Heart right ventricle (tissue), 16 donors: ENCODE measurements around the gene REPIN1. TPM values are rescaled to one million over a fixed set of nuclear protein-coding genes. Genes with fewer than 3 reads are reported as not detected.

Source experiments
- ATAC-seq, 8 donors: fragments of 200-7000 bp; cut with Tn5 transposase; one replicate each; pipeline ENCODE4 v1.9.1; 2020; ENCODE audit warnings: mild to moderate bottlenecking in 8 of 8, moderate library complexity in 8 of 8, moderate number of reproducible peaks in 1 of 8
- DNase-seq, 2 donors: peaks; one replicate each; pipeline ENCODE4 v3.0.0-alpha.2; 2020
- H3K27ac ChIP-seq, 10 donors: fragments of 200-600 bp; sonication (generic) in 2 of 10; one replicate each; pipeline versions ENCODE4 v1.5.0 to v1.8.0; 2020 to 2022; ENCODE audit warnings: mild to moderate bottlenecking in 3 of 10
- H3K27me3 ChIP-seq, 7 donors: fragments of 200-600 bp; one replicate each; pipeline ENCODE4 v1.8.0; 2021 to 2022; ENCODE audit warnings: mild to moderate bottlenecking in 2 of 7
- H3K36me3 ChIP-seq, 9 donors: fragments of 200-600 bp; sonication (generic) in 1 of 9; one replicate each; pipeline versions ENCODE4 v1.5.0 to v1.8.0; 2020 to 2022; ENCODE audit warnings: mild to moderate bottlenecking in 2 of 9
- H3K4me1 ChIP-seq, 9 donors: fragments of 200-600 bp; sonication (generic) in 1 of 9; one replicate each; pipeline versions ENCODE4 v1.5.0 to v1.8.0; 2020 to 2022; ENCODE audit warnings: mild to moderate bottlenecking in 4 of 9
- H3K4me3 ChIP-seq, 10 donors: fragments of 200-600 bp; sonication (generic) in 2 of 10; one replicate each; pipeline versions ENCODE4 v1.5.0 to v1.8.0; 2020 to 2022; ENCODE audit warnings: mild to moderate bottlenecking in 7 of 10, moderate library complexity in 2 of 10
- H3K9me3 ChIP-seq, 11 donors: fragments of 200-600 bp in 10 of 11; sonication (generic) in 2 of 11; one replicate each; pipeline versions ENCODE4 v1.5.0 to v1.8.0; 2013 to 2022; ENCODE audit warnings: mild to moderate bottlenecking in 2 of 11, control low read depth in 1 of 11, moderate library complexity in 1 of 11
- CTCF ChIP-seq, 9 donors: fragments of 200-600 bp; sonication (generic) in 2 of 9; IDR thresholded peaks; one replicate each; pipeline versions ENCODE4 v1.5.0 to v1.8.0; 2021 to 2022; ENCODE audit warnings: antibody characterized with exemption in 9 of 9, mild to moderate bottlenecking in 5 of 9, moderate library complexity in 1 of 9
- WGBS, 2 donors: extraction: QIAGEN DNeasy Blood & Tissue Kit; methylation state at CpG; one replicate each; pipeline ENCODE4 v1.1.7; 2013; ENCODE audit warnings: inconsistent platforms in 1 of 2; 5-methylcytosine and 5-hydroxymethylcytosine counted together
- intact Hi-C, 10 donors: fragments of 100-400 bp; cut with DNase I; formaldehyde crosslinking; loops; one replicate each; pipeline versions ENCODE4 v1.11.1 to v1.14.2; 2022
- polyA plus RNA-seq, 2 donors: library from polyadenylated mRNA; stranded (reverse); fragments of 200-250 nt; gene quantifications; one replicate each; pipeline ENCODE4 v1.2.3, GENCODE V29; 2013
- total RNA-seq, 10 donors: library from RNA; stranded (reverse); fragmentation: NEBNext Ultra II Directional in 3 of 10; extraction: Animal tissue kit (Norgen Biotek cat#: 25700) in 3 of 10; gene quantifications; one replicate each; pipeline versions ENCODE4 v1.2.1 to v1.2.4, GENCODE V29; 2021 to 2023
- donor health status: Arrhythmogenic right ventricular cardiomyopathy.
- donor health status: ischemic (EF 13 %, LVEDD 7.1; RV severe dilation, severe dysfunction).
- donor health status: healthy with polysubstance abuse.
- donor health status: DM: no; HTN: yes; CAD: no.
- donor health status: DM: no; HTN: no; CAD: no.
- donor health status: ischemic (EF 25% LVEDD 6.9; RV normal size, moderate dysfunction).
- donor health status: ischemic (EF 25% LVEDD 5.7; RV mildly dilated, moderate dysfunction).
- donor health status: healthy.
- donor health status: DM: yes; HTN: yes; CAD: no.
- donor health status: Ischemic cardiomyopathy.
- donor health status: ischemic (EF 35%, LVEDD 5.7; RV mildly dilated, moderate dysfunction).
- donor health status: nonischemic (EF 11% LVEDD 7.7; RV severe dilation, severe dysfunction).
- donor health status: DM: yes; HTN: yes; CAD: no.
- donor health status: PGD.
- donor health status: ischemic (EF 29% LVEDD 5.4; RV normal size, mild dysfunction).
- donor health status: nonischemic (EF 23%, LVEDD 6.1; RV moderate dilation, normal function).

REPIN1 gene
- total and polyA plus RNA-seq, 12 donors = 51.0 to 132 (median 109) TPM

GRCh38 chr7:150382123-150382843 is 13.7 kb downstream of the REPIN1 start:
- TF ChIP-seq CTCF (IDR thresholded peaks at IDR 0.05) = no peak
- intact Hi-C loops = no loop called here
- H3K4me3 ChIP-seq = no peak overlapping the region
- H3K27me3 ChIP-seq = no peaks in the 10 kb centered on the region
- H3K9me3 ChIP-seq = no peaks in the 10 kb centered on the region
- peaks cover 5 to 56% (median 35%) of the 10 kb centered on the region in 9 donors for H3K4me1 ChIP-seq
- H3K36me3 ChIP-seq = no peaks in the 10 kb centered on the region
- WGBS, 2 donors = 86 to 88% methylated on average over 20 of the region's 20 CpGs
- no peak for ATAC-seq
- DNase-seq = no peak
- no peak overlapping the region for H3K27ac ChIP-seq

- ATAC-seq (no peak), DNase-seq (no peak)
- H3K4me1 ChIP-seq = peaks cover 5 to 51% (median 29%) of the 10 kb centered on the region in 9 donors
- no peaks in the 10 kb centered on the region for H3K9me3 ChIP-seq
- H3K27me3 ChIP-seq = no peaks in the 10 kb centered on the region
- TF ChIP-seq CTCF (IDR thresholded peaks at IDR 0.05) = no peak
- no peak overlapping the region for H3K4me3 ChIP-seq
- WGBS, 2 donors = 74 to 76% methylated on average over 4 of the region's 4 CpGs
- intact Hi-C loops = no loop called here
- no peaks in the 10 kb centered on the region for H3K36me3 ChIP-seq
- H3K27ac ChIP-seq = no peak overlapping the region
These were observed 14.2 kb downstream of the REPIN1 start for GRCh38 chr7:150382844-150383225.

GRCh38 chr7:150383710-150384397 is 15.2 kb downstream of the REPIN1 start:
- intact Hi-C loops = no loop called here
- H3K27me3 ChIP-seq = no peaks in the 10 kb centered on the region
- H3K27ac ChIP-seq = no peak overlapping the region
- 82 to 84% methylated on average over 22 of the region's 22 CpGs for WGBS, 2 donors
- DNase-seq (no peak), ATAC-seq (no peak)
- no peak overlapping the region for H3K4me3 ChIP-seq
- peaks cover 0 to 5% (median 0%) of the 10 kb centered on the region in 9 donors for H3K36me3 ChIP-seq
- no peak for TF ChIP-seq CTCF (IDR thresholded peaks at IDR 0.05)
- peaks cover 5 to 49% (median 25%) of the 10 kb centered on the region in 9 donors for H3K4me1 ChIP-seq
- H3K9me3 ChIP-seq = no peaks in the 10 kb centered on the region

- H3K4me1 ChIP-seq = peaks cover 5 to 52% (median 27%) of the 10 kb centered on the region in 9 donors
- ATAC-seq = no peak
- intact Hi-C loops = no loop called here
These were observed 16.0 kb downstream of the REPIN1 start for GRCh38 chr7:150384406-150385301.

More at GRCh38 chr7:150384406-150385301, 16.0 kb downstream of the REPIN1 start:
- Histone ChIP-seq H3K27me3 (no peaks in the 10 kb centered on the region), H3K4me3 (no peak overlapping the region), H3K36me3 (peaks cover 0 to 7% (median 0%) of the 10 kb centered on the region in 9 donors), H3K27ac (no peak overlapping the region), H3K9me3 (no peaks in the 10 kb centered on the region)
- WGBS, 2 donors = 83 to 84% methylated on average over 15 of the region's 15 CpGs
- no peak for DNase-seq
- TF ChIP-seq CTCF (IDR thresholded peaks at IDR 0.05) = no peak
